ENCODE results near the gene LZTS2. TPM values are rescaled to one million over a fixed set of nuclear protein-coding genes. Genes with fewer than 3 reads are reported as not detected.

Gene LZTS2
- total and polyA plus RNA-seq, 2 of the 8 experiments (the other 6 are each of a cell fraction or from before 2014, with no cell fraction given) = 75.7 to 99.5 TPM

- Histone ChIP-seq H3K27ac (ENCODE audit: low read depth, low read length) (no peak overlapping the region), H3K36me3 (ENCODE audit: control insufficient read depth in 2 of 4, insufficient read depth in 4 of 4, low read length in 3 of 4) (peaks cover 9 to 32% (median 23%) of the 10 kb centered on the region in 4 experiments; a peak in 7 of 8 replicates), H2BK5ac (ENCODE audit: low read depth, low read length) (peak overlapping the region; percentile 64; the same call in 1 of the 2 replicates), H4K8ac (ENCODE audit: extremely low read depth, insufficient read depth, low read length) (no peak overlapping the region), H3K79me1 (ENCODE audit: low read depth, low read length) (peaks cover 6% of the 10 kb centered on the region; the same call in 1 of the 2 replicates), H3K18ac (ENCODE audit: extremely low read depth, low read length) (0 out of 2 replicates have a peak overlapping the region, but pooled peaks have one; percentile 24), H3K56ac (replicated peaks; ENCODE audit: insufficient read length, low read depth, low read length) (peak overlapping the region; percentile 17), H2BK15ac (ENCODE audit: low read length) (peak overlapping the region; percentile 48; the same call in 1 of the 2 replicates), H3K9me3 (ENCODE audit: insufficient read depth in 2 of 2, low read depth in 1 of 2, low read length in 1 of 2) (no peaks in the 10 kb centered on the region), H3K4me2 (ENCODE audit: insufficient read depth in 1 of 2, low read depth in 2 of 2, low read length in 2 of 2) (peak overlapping the region; percentile 90 to 93), H3K4me1 (replicated peaks in 1 of 4; ENCODE audit: control insufficient read depth in 3 of 4, insufficient read depth in 4 of 4, low read length in 3 of 4) (peaks cover 4 to 24% (median 14%) of the 10 kb centered on the region in 4 experiments), H3K23ac (ENCODE audit: insufficient read length) (no peak overlapping the region), H3K4me3 (ENCODE audit: extremely low read depth in 1 of 4, insufficient read depth in 2 of 4, low read depth in 3 of 4, low read length in 4 of 4) (peak overlapping the region in 2 of 4 experiments; percentile 76 to 90; a peak in 3 of 8 replicates), H3K14ac (ENCODE audit: insufficient read length) (no peak overlapping the region), H2BK20ac (ENCODE audit: low read length) (no peak overlapping the region), H3K4ac (replicated peaks; ENCODE audit: insufficient read length, low read depth, low read length) (peak overlapping the region; percentile 76), H2AFZ (ENCODE audit: low read length) (no peak overlapping the region), H4K91ac (replicated peaks; ENCODE audit: insufficient read length, low read length) (peak overlapping the region; percentile 26), H3K27me3 (replicated peaks in 1 of 4; ENCODE audit: control insufficient read depth in 3 of 4, extremely low read depth in 1 of 4, insufficient read depth in 3 of 4, low read length in 3 of 4) (no peaks in the 10 kb centered on the region), H4K5ac (ENCODE audit: insufficient read length, low read depth, low read length) (no peak overlapping the region), H3K23me2 (ENCODE audit: low read depth, low read length) (peaks cover 17% of the 10 kb centered on the region), H2AK5ac (ENCODE audit: low read depth, low read length) (no peak overlapping the region; the same call in 1 of the 2 replicates), H3K79me2 (ENCODE audit: control insufficient read depth in 1 of 2, insufficient read depth in 2 of 2, low read length in 2 of 2) (peaks cover 0 to 33% of the 10 kb centered on the region in 2 experiments; a peak in 2 of 4 replicates), H3K9ac (replicated peaks in 1 of 4; ENCODE audit: extremely low read depth in 1 of 4, low read depth in 3 of 4, low read length in 3 of 4) (peak overlapping the region in 2 of 4 experiments; percentile 88 to 89; a peak in 4 of 7 replicates), H2BK12ac (ENCODE audit: low read depth, low read length) (0 out of 2 replicates have a peak overlapping the region, but pooled peaks have one; percentile 46), H2BK120ac (replicated peaks; ENCODE audit: low read depth, low read length) (no peak overlapping the region), H4K20me1 (replicated peaks in 1 of 2; ENCODE audit: control insufficient read depth in 1 of 2, insufficient read depth in 2 of 2, low read length in 2 of 2) (peaks cover 1 to 13% of the 10 kb centered on the region in 2 experiments)
- TF ChIP-seq POLR2A (IDR thresholded peaks at IDR 0.05; ENCODE audit: control extremely low read depth in 1 of 2, low read depth in 2 of 2, low read length in 2 of 2) (no peak), USF2 (IDR thresholded peaks at IDR 0.05; ENCODE audit: low read length) (no peak), KDM1A (IDR thresholded peaks at IDR 0.05; ENCODE audit: borderline replicate concordance, low read length) (no peak), CHD2 (IDR thresholded peaks at IDR 0.05; ENCODE audit: low read length) (no peak), CHD1 (IDR thresholded peaks at IDR 0.05; ENCODE audit: low read depth, low read length) (no peak), SIRT6 (IDR thresholded peaks at IDR 0.05; ENCODE audit: low read length) (no peak), SP4 (IDR thresholded peaks at IDR 0.05; ENCODE audit: low read length) (no peak)
- no peak for DNase-seq (ENCODE audit: low read depth in 1 of 2, low spot score in 2 of 2)
- FAIRE-seq = no peak
- ChIA-PET POLR2A (ENCODE audit: partially characterized antibody) (interaction anchor here (1.4 to 12.6 kb wide), 3 partner anchors 8 to 12 kb away, joined by 3 to 143 read pairs (median 4); no protein-coding TSS in a partner anchor), CTCF (ENCODE audit: partially characterized antibody) (interaction anchor here (0.9 to 26.8 kb wide), 6 partner anchors 6 to 121 kb away, joined by 3 to 464 read pairs (median 4); no protein-coding TSS in a partner anchor)
- WGBS, 2 experiments (ENCODE audit: extremely low coverage in 1 of 2, insufficient coverage in 1 of 2, insufficient read length in 1 of 2, insufficient replicate concordance in 2 of 2, low coverage in 1 of 2, low lambda C conversion rate in 2 of 2, missing lambda C conversion rate in 1 of 2) = 81% methylated on average over 10 of the region's 12 CpGs; no CpG with 5 or more reads in 1 of the 2 experiments
These were observed 1.5 kb downstream of the LZTS2 start for GRCh38 chr10:101000915-101001658.
